Heart left ventricle (tissue), 13 donors: Measurements from ENCODE around the gene MILR1.
"Not testable (repeated sequence)": the region's sequence is repeated elsewhere in the genome, so short reads cannot be mapped to it uniquely, and the experiment has no call there.

Experiments used
- POLR2A ChIP-seq, 2 donors: fragments of 450-650 bp; IDR thresholded peaks; one replicate each; pipeline ENCODE4 v1.6.1; 2017; ENCODE audit warnings: antibody characterized with exemption in 2 of 2, mild to moderate bottlenecking in 2 of 2, moderate library complexity in 2 of 2
- TF ChIP-seq, protein P1 (sequence below), 12 donors: fragments of 200-600 bp; sonication (generic) in 4 of 12; IDR thresholded peaks; one replicate each; pipeline versions ENCODE4 v1.5.0 to v1.8.0; 2018 to 2022; ENCODE audit warnings: antibody characterized with exemption in 12 of 12, mild to moderate bottlenecking in 5 of 12
- donor health status: ischemic (EF 13 %, LVEDD 7.1; RV severe dilation, severe dysfunction).
- donor health status: DM: no; HTN: yes; CAD: no.
- donor health status: DM: no; HTN: no; CAD: no.
- donor health status: ischemic (EF 25% LVEDD 6.9; RV normal size, moderate dysfunction).
- donor health status: ischemic (EF 25% LVEDD 5.7; RV mildly dilated, moderate dysfunction).
- donor health status: ischemic (EF 35%, LVEDD 5.7; RV mildly dilated, moderate dysfunction).
- donor health status: nonischemic (EF 11% LVEDD 7.7; RV severe dilation, severe dysfunction).
- donor health status: DM: yes; HTN: yes; CAD: no.
- donor health status: PGD.
- donor health status: ischemic (EF 29% LVEDD 5.4; RV normal size, mild dysfunction).
- donor health status: nonischemic (EF 23%, LVEDD 6.1; RV moderate dilation, normal function).

DNA sequence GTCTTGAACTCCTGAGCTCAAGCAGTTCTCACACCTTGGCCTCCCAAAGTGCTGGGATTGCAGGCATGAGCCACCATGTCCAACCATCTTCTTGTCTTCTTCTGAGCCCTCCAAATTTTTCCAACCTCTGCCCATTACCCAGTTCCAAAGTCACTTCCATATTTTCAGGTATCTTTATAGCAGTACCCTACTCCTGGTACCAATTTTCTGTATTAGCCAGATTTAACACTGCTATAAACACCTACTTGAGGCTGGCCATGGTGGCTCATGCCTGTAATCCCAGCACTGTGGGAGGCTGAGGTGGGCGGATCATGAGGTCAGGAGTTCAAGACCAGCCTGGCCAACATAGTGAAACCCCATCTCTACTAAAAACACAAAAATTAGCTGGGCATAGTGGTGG, 9.4 kb upstream of the MILR1 start:
- TF ChIP-seq, protein P1, sequence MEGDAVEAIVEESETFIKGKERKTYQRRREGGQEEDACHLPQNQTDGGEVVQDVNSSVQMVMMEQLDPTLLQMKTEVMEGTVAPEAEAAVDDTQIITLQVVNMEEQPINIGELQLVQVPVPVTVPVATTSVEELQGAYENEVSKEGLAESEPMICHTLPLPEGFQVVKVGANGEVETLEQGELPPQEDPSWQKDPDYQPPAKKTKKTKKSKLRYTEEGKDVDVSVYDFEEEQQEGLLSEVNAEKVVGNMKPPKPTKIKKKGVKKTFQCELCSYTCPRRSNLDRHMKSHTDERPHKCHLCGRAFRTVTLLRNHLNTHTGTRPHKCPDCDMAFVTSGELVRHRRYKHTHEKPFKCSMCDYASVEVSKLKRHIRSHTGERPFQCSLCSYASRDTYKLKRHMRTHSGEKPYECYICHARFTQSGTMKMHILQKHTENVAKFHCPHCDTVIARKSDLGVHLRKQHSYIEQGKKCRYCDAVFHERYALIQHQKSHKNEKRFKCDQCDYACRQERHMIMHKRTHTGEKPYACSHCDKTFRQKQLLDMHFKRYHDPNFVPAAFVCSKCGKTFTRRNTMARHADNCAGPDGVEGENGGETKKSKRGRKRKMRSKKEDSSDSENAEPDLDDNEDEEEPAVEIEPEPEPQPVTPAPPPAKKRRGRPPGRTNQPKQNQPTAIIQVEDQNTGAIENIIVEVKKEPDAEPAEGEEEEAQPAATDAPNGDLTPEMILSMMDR (IDR thresholded peaks at IDR 0.05): not testable (repeated sequence)
- not testable (repeated sequence) for TF ChIP-seq POLR2A (IDR thresholded peaks at IDR 0.05)
